AG09309 (cell line): ENCODE measurements around the gene ZNF784.

Source experiments
- DNase-seq: peaks from one replicate; pipeline ENCODE4 v3.0.0-alpha.2; 2010; ENCODE audit warnings: low read depth
- H3K4me3 ChIP-seq: 2 replicates; pipeline ENCODE4 v1.5.1; 2011; ENCODE audit warnings: mild to moderate bottlenecking, low read depth, low read length, moderate library complexity; ENCODE audit not compliant: control insufficient read depth
- CTCF ChIP-seq: IDR thresholded peaks from 2 replicates; pipeline ENCODE4 v1.5.1; 2011; ENCODE audit warnings: mild to moderate bottlenecking, low read depth, low read length, inconsistent platforms; ENCODE audit not compliant: insufficient read depth, control insufficient read depth; ENCODE audit errors: missing control alignments

Gene ZNF784

GRCh38 chr19:55624109-55625003 lies at the start of gene ZNF784:
ZNF784 (minus strand) TSS chr19:55624566; CDS start chr19:55624561, 5 bp downstream.
- DNase-seq: no peak
- peak within 1 kb of the TSS; percentile 59 for H3K4me3 ChIP-seq

GRCh38 chr19:55673889-55674288 lies 49.5 kb upstream of the ZNF784 start:
- no peak for TF ChIP-seq CTCF
- no peak for DNase-seq
- no peak overlapping the region for H3K4me3 ChIP-seq

More at GRCh38 chr19:55624109-55625003, at the start of gene ZNF784:
- TF ChIP-seq CTCF: no peak

- no peak for TF ChIP-seq CTCF
- no peak for DNase-seq
Measured at GRCh38 chr19:55673465-55673864, 49.1 kb upstream of the ZNF784 start.

GRCh38 chr19:55672418-55672817 lies 48.1 kb upstream of the ZNF784 start:
- no peak overlapping the region for H3K4me3 ChIP-seq
- no peak for DNase-seq
- no peak for TF ChIP-seq CTCF

More at GRCh38 chr19:55673465-55673864, 49.1 kb upstream of the ZNF784 start:
- no peak overlapping the region for H3K4me3 ChIP-seq

- DNase-seq: no peak
- TF ChIP-seq CTCF: no peak
- H3K4me3 ChIP-seq: no peak overlapping the region
Measured at GRCh38 chr19:55671054-55671378, 46.6 kb upstream of the ZNF784 start.

GRCh38 chr19:55670280-55671053 lies 46.1 kb upstream of the ZNF784 start:
- no peak for TF ChIP-seq CTCF
- no peak overlapping the region for H3K4me3 ChIP-seq
- DNase-seq: no peak
